KMS-11 (cell line): ENCODE results near the gene GGCX.
A peak's percentile ranks its signal among the peaks of the same experiment; 100 is the strongest.

ENCODE experiments used
- H2AFZ ChIP-seq: fragments of 200-600 bp; sonication (generic); 2 replicates; pipeline ENCODE4 v1.6.1; 2016; ENCODE audit warnings: antibody characterized with exemption, mixed run types, low read depth
- H3K27ac ChIP-seq: fragments of 200-600 bp; sonication (generic); 2 replicates; pipeline ENCODE4 v1.6.1; 2016; ENCODE audit warnings: mild to moderate bottlenecking, mixed run types
- H3K27me3 ChIP-seq: fragments of 200-600 bp; sonication (generic); 2 replicates; pipeline ENCODE4 v1.6.1; 2017; ENCODE audit warnings: mild to moderate bottlenecking, low read depth, mixed run types, moderate library complexity; ENCODE audit not compliant: insufficient read depth
- H3K36me3 ChIP-seq: fragments of 200-600 bp; sonication (generic); 2 replicates; pipeline ENCODE4 v1.6.1; 2017; ENCODE audit warnings: mild to moderate bottlenecking, mixed run types; ENCODE audit not compliant: insufficient read depth
- H3K4me1 ChIP-seq: fragments of 200-600 bp; sonication (generic); 2 replicates; pipeline ENCODE4 v1.6.1; 2016; ENCODE audit warnings: mild to moderate bottlenecking, low read depth, mixed run types; ENCODE audit not compliant: poor library complexity, severe bottlenecking
- H3K4me2 ChIP-seq: fragments of 200-600 bp; sonication (generic); 2 replicates; pipeline ENCODE4 v1.7.0; 2016; ENCODE audit warnings: mild to moderate bottlenecking, mixed run types
- H3K4me3 ChIP-seq: fragments of 200-600 bp; sonication (generic); IDR thresholded peaks from 2 replicates; pipeline ENCODE4 v1.6.1; 2017; ENCODE audit warnings: low read depth, low read length, mixed read lengths; ENCODE audit not compliant: insufficient read depth
- H3K79me2 ChIP-seq: fragments of 200-600 bp; sonication (generic); 2 replicates; pipeline ENCODE4 v1.6.1; 2016; ENCODE audit warnings: low read depth, mixed run types; ENCODE audit not compliant: insufficient read depth
- H3K9ac ChIP-seq: fragments of 200-600 bp; sonication (generic); 2 replicates; pipeline ENCODE4 v1.6.1; 2016; ENCODE audit warnings: mild to moderate bottlenecking, mixed run types
- H4K20me1 ChIP-seq: fragments of 200-600 bp; sonication (generic); 2 replicates; pipeline ENCODE4 v1.6.1; 2016; ENCODE audit warnings: mild to moderate bottlenecking, mixed run types; ENCODE audit not compliant: insufficient read depth
- TF ChIP-seq, protein P1 (sequence below): fragments of 200-600 bp; sonication (generic); conservative IDR thresholded peaks from 2 replicates; pipeline ENCODE4 v1.6.1; 2017; ENCODE audit warnings: low read depth, mild to moderate bottlenecking, antibody characterized with exemption, low read length, moderate library complexity, mixed read lengths

Gene GGCX

DNA sequence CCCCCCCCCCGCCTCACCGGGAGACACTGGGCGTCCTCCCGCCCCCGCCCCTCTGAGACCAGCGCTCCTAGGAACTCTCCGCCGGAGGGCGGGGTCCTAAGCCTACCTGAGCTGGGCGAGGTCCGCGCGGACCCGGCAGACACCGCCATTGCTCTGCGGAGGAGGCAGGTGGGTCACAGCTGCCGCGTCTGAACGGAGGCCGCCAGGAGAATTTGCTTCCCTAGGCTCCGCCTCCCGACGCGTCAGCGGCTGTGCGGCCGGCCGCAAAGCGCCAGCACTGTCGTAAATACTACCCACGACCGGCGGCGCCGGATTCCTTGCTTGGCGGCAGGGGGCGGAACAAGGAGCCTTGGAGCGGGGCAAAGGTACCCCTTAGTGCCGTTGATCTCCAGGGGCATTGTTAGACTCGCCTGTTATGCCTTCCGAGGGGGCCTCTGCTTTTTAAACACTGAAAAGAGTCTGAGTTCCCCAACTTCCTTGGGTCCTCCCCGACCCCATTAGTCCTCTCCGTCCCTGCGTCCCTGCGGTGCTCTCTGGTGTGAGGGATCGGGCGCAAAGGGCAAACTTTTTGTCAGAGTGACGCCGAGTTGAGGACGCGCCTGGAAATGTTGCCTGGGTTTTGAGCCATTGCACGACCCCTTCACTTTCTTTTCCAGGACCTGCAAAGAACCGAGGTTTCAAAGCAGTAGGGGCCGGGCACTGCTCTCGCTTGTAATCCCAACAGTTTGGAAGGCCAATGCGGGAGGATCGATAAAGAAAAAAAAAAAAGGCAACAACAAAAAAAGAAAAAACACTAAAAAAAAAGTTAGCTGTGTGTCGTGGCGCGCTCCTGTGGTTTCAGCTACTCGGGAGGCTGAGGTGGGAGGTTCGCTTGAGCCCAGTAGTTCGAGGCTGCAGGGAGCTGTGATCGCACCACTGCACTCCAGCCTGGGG is at the start of gene GGCX:
GGCX (minus strand) TSS at position 214 of the 933 bp plus-strand sequence; CDS start at position 149, 65 bp downstream.
- Histone ChIP-seq H3K27me3 (no peaks in the 10 kb centered on the region), H3K4me1 (peaks cover 13% of the 10 kb centered on the region), H3K79me2 (peaks cover 14% of the 10 kb centered on the region), H3K9ac (peak within 1 kb of the TSS; percentile 54; the same call in 1 of the 2 replicates), H4K20me1 (no peaks in the 10 kb centered on the region), H3K4me3 (peak within 1 kb of the TSS; percentile 76), H2AFZ (peak within 1 kb of the TSS; percentile 86), H3K27ac (peak within 1 kb of the TSS; percentile 42; the same call in 1 of the 2 replicates), H3K36me3 (no peaks in the 10 kb centered on the region), H3K4me2 (peak within 1 kb of the TSS; percentile 90)
- TF ChIP-seq, protein P1, sequence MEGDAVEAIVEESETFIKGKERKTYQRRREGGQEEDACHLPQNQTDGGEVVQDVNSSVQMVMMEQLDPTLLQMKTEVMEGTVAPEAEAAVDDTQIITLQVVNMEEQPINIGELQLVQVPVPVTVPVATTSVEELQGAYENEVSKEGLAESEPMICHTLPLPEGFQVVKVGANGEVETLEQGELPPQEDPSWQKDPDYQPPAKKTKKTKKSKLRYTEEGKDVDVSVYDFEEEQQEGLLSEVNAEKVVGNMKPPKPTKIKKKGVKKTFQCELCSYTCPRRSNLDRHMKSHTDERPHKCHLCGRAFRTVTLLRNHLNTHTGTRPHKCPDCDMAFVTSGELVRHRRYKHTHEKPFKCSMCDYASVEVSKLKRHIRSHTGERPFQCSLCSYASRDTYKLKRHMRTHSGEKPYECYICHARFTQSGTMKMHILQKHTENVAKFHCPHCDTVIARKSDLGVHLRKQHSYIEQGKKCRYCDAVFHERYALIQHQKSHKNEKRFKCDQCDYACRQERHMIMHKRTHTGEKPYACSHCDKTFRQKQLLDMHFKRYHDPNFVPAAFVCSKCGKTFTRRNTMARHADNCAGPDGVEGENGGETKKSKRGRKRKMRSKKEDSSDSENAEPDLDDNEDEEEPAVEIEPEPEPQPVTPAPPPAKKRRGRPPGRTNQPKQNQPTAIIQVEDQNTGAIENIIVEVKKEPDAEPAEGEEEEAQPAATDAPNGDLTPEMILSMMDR, result 0 out of 2 replicates have a peak, but pooled peaks have one; percentile 3

DNA sequence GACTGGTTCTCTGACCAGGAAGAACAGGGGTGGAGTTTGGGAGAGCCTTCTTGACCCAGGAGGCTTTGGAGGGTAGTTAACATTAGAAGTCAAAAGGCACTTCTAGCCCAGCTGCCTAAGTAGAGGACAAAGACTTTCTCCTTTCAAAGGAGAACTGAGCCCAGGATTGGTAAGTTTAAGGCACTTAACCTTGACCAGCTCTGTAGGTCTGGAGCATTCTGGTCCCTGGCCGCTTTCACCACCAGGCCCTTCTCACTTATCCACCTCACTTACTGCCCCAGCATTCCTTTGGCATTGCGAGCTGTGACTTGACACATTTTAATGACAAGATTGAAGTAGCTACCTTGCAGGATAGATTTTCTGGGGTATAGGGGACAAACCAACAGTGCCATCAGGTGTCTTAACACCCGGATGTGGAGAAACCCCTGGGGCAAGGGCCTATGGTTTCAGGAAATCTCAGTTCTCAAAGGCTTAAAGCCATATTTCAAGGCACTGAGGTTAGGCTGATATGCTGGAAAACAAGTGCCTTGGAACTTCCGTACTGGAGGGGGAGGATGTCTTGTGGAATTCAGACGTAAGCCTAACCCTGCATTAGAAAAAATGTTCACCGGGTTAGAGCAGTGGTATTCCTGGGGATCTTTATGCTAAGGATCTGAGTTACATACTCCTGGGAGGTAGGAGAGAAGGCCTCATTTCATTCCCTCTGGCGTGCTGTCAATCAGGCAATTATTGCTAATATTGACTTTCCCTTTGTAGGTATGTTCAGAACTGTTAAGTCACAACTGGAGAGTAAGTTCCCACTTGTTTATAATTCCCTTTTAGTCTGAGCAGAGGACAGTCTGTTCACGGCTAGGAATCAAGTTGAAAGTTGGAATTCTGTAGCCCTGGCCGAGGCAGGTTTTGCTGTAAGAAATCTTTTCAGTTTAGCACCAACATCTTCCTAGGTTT is 46.2 kb upstream of the GGCX start:
- Histone ChIP-seq H2AFZ (no peak overlapping the region), H3K79me2 (0 out of 2 replicates have a peak, but pooled peaks cover 4% of the 10 kb centered on the region), H3K27ac (no peak overlapping the region), H4K20me1 (no peaks in the 10 kb centered on the region), H3K4me3 (no peak overlapping the region), H3K4me2 (no peak overlapping the region), H3K4me1 (peaks cover 23% of the 10 kb centered on the region), H3K36me3 (no peaks in the 10 kb centered on the region), H3K27me3 (no peaks in the 10 kb centered on the region), H3K9ac (no peak overlapping the region)
- TF ChIP-seq, protein P1, result no peak

DNA sequence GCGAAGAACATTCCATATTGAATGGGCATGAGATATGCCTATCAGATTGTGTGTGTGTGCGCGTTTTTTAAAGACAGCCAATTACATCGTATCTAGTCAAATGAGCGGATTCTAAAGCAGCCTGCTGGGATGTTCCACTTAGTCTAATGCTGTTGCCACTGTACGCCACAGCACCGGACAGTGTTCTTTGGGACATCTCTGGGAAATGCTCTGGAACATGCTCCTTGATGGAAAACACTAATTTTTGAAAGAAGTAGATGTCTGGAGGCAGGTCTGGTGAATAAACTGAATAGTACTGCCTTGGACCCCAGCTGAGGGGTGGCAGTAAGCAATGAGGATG is 44.8 kb upstream of the GGCX start:
- Histone ChIP-seq H2AFZ (no peak overlapping the region), H3K79me2 (0 out of 2 replicates have a peak, but pooled peaks cover under 1% of the 10 kb centered on the region), H3K27me3 (no peaks in the 10 kb centered on the region), H3K4me1 (peaks cover 19% of the 10 kb centered on the region), H3K9ac (no peak overlapping the region), H4K20me1 (no peaks in the 10 kb centered on the region), H3K4me3 (no peak overlapping the region), H3K36me3 (no peaks in the 10 kb centered on the region), H3K4me2 (no peak overlapping the region), H3K27ac (no peak overlapping the region)
- TF ChIP-seq, protein P1, result no peak

DNA sequence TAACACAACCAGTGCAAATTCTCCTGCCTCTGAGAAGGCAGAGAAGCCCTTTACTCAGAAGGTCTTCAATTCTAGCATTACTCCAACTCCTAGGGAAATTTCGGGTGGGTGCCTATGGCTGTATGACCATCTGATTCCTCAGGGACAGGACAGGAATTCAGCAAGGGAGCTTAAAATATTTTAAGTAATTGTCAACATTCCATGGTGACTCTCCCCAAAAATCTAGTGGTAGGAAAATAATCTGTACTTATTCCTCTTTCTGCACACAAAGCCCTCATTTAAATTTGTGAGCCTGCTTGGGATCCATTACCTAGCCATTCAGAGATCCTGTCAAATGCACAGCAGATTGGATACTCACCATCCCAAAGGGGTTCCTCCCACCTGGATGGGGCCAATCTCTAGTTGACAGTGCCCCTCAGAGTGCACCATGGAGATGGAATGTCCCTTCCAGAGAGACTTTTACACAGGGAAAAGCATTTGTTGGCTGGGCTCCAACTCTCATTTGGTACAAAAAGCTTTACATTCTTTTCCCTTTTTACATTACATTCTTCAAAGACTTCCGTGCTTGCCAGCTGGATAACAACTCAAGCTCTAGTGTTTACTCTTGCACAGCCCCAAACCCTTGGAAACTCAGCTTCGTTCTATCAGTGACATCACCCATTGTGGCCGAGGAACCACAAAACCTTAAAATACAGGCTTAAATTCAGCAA is 44.3 kb upstream of the GGCX start:
- H3K4me2 ChIP-seq, result no peak overlapping the region
- H3K36me3 ChIP-seq, result no peaks in the 10 kb centered on the region
- no peak overlapping the region for H3K27ac ChIP-seq
- no peak overlapping the region for H3K9ac ChIP-seq
- no peaks in the 10 kb centered on the region for H3K79me2 ChIP-seq
- peaks cover 17% of the 10 kb centered on the region for H3K4me1 ChIP-seq
- H4K20me1 ChIP-seq, result no peaks in the 10 kb centered on the region
- no peaks in the 10 kb centered on the region for H3K27me3 ChIP-seq
- no peak overlapping the region for H3K4me3 ChIP-seq
- TF ChIP-seq, protein P1, result no peak
- no peak overlapping the region for H2AFZ ChIP-seq
